ENCODE data around the gene PDE4B.

PDE4B gene

GRCh38 chr1:66371233-66372005, 578.7 kb downstream of the PDE4B start:
- H3K4me3 ChIP-seq (ENCODE audit: low read depth, low read length): no peak overlapping the region
- TF ChIP-seq CTCF (IDR thresholded peaks at IDR 0.05; ENCODE audit: borderline replicate concordance, insufficient read depth, low read depth, low read length): no peak

GRCh38 chr1:66372522-66373101, 579.9 kb downstream of the PDE4B start:
- H3K4me3 ChIP-seq (ENCODE audit: low read depth, low read length): no peak overlapping the region
- TF ChIP-seq CTCF (IDR thresholded peaks at IDR 0.05; ENCODE audit: borderline replicate concordance, insufficient read depth, low read depth, low read length): no peak

GRCh38 chr1:66373157-66373591, 580.5 kb downstream of the PDE4B start:
- no peak for TF ChIP-seq CTCF (IDR thresholded peaks at IDR 0.05; ENCODE audit: borderline replicate concordance, insufficient read depth, low read depth, low read length)
- no peak overlapping the region for H3K4me3 ChIP-seq (ENCODE audit: low read depth, low read length)

GRCh38 chr1:66374148-66374547, 581.5 kb downstream of the PDE4B start:
- no peak for TF ChIP-seq CTCF (IDR thresholded peaks at IDR 0.05; ENCODE audit: borderline replicate concordance, insufficient read depth, low read depth, low read length)
- H3K4me3 ChIP-seq (ENCODE audit: low read depth, low read length): no peak overlapping the region

GRCh38 chr1:66374561-66375111, 581.9 kb downstream of the PDE4B start:
- no peak for TF ChIP-seq CTCF (IDR thresholded peaks at IDR 0.05; ENCODE audit: borderline replicate concordance, insufficient read depth, low read depth, low read length)
- no peak overlapping the region for H3K4me3 ChIP-seq (ENCODE audit: low read depth, low read length)

- TF ChIP-seq CTCF (IDR thresholded peaks at IDR 0.05; ENCODE audit: borderline replicate concordance, insufficient read depth, low read depth, low read length): no peak; the same call in 1 of the 2 replicates
- H3K4me3 ChIP-seq (ENCODE audit: low read depth, low read length): no peak overlapping the region
Measured at GRCh38 chr1:66375125-66375524, 582.4 kb downstream of the PDE4B start.

Measured in GM12875 (cell line).